ENCODE data around the gene KIF18B. TPM values are rescaled to one million over a fixed set of nuclear protein-coding genes. Genes with fewer than 3 reads are reported as not detected.
A peak's percentile ranks its signal among the peaks of the same experiment; 100 is the strongest.

The KIF18B gene
- total and polyA plus RNA-seq, 2 of the 13 experiments (the other 11 are each of a cell fraction or from before 2014, with no cell fraction given), result 15.2 to 15.3 TPM

- no peak for DNase-seq (ENCODE audit: low spot score)
- 44% methylated on average over 3 of the region's 3 CpGs for WGBS (ENCODE audit: low lambda C conversion rate)
- H3K4me2 ChIP-seq (ENCODE audit: low read depth, low read length), result no peak overlapping the region
- peaks cover 39% of the 10 kb centered on the region for H3K4me1 ChIP-seq (ENCODE audit: insufficient read depth, low read length)
- H2AFZ ChIP-seq (ENCODE audit: low read length), result no peak overlapping the region
- ChIA-PET CTCF (ENCODE audit: low intra/inter-chr PET ratio, low total read pairs) (no interaction called here), POLR2A (no interaction called here)
- no peak for FAIRE-seq
- H3K27me3 ChIP-seq (ENCODE audit: control insufficient read depth in 1 of 2, insufficient read depth in 2 of 2, low read length in 2 of 2), result peaks cover under 1 to 3% of the 10 kb centered on the region in 2 experiments; a peak in 2 of 5 replicates
- intact Hi-C loops (cut with micrococcal nuclease; ENCODE audit: unreplicated experiment) (loop anchor here (10.0 kb wide), 1 partner anchor 194 kb away; no protein-coding TSS in a partner anchor), in situ Hi-C loops (cut with HindIII; ENCODE audit: extremely low pct_ligation_motif_present, low pct_unique_long_range_greater_than_20kb) (no loop called here)
- H4K20me1 ChIP-seq (ENCODE audit: insufficient read depth, low read length), result no peaks in the 10 kb centered on the region
- no peak overlapping the region for H3K9ac ChIP-seq (ENCODE audit: insufficient read depth, low read depth, low read length)
- ATAC-seq, result no peak
- no peaks in the 10 kb centered on the region for H3K9me3 ChIP-seq (ENCODE audit: low read length)
- H3K27ac ChIP-seq (ENCODE audit: extremely low read length, insufficient read depth, low read length), result no peak overlapping the region
- peaks cover 0 to 2% of the 10 kb centered on the region in 2 experiments; a peak in 1 of 5 replicates for H3K36me3 ChIP-seq (replicated peaks in 1 of 2; ENCODE audit: control insufficient read depth in 1 of 2, insufficient read depth in 2 of 2, low read length in 2 of 2)
- BruUV-seq (replicated peaks), result no TSS peak
- TF ChIP-seq RBM39 (IDR thresholded peaks at IDR 0.05; ENCODE audit: low read depth, low read length, poor library complexity, severe bottlenecking) (no peak), AHR (CRISPR knock-in tag; IDR thresholded peaks at IDR 0.05) (no peak), ATF7 (IDR thresholded peaks at IDR 0.05) (peak; percentile 96), ATF7 (CRISPR knock-in tag; IDR thresholded peaks at IDR 0.05) (no peak), CREB1 (IDR thresholded peaks at IDR 0.05) (peak; percentile 38; the same call in 1 of the 2 replicates), CREB1 (CRISPR knock-in tag; IDR thresholded peaks at IDR 0.05) (no peak), MTERF4 (CRISPR knock-in tag; IDR thresholded peaks at IDR 0.05) (no peak), ZFX (CRISPR knock-in tag; IDR thresholded peaks at IDR 0.05; ENCODE audit: low read depth) (no peak), ZBTB25 (CRISPR knock-in tag; IDR thresholded peaks at IDR 0.05) (no peak), ZNF629 (CRISPR knock-in tag; conservative IDR thresholded peaks at IDR 0.05) (no peak), ZNF556 (CRISPR knock-in tag; IDR thresholded peaks at IDR 0.05; ENCODE audit: borderline replicate concordance) (no peak), PHF20 (CRISPR knock-in tag; IDR thresholded peaks at IDR 0.05) (no peak), ZBTB4 (CRISPR knock-in tag; IDR thresholded peaks at IDR 0.05; ENCODE audit: borderline replicate concordance) (no peak)
- H3K79me2 ChIP-seq (ENCODE audit: insufficient read depth, low read length), result peaks cover 27% of the 10 kb centered on the region
- H3K4me3 ChIP-seq (replicated peaks in 1 of 3; ENCODE audit: insufficient read depth in 1 of 3, low read depth in 2 of 3, low read length in 3 of 3), result no peak overlapping the region
Measured at GRCh38 chr17:44900894-44901293, 46.7 kb downstream of the KIF18B start.
